ENCODE measurements around the gene ADAMTS6.

ADAMTS6 gene

DNA sequence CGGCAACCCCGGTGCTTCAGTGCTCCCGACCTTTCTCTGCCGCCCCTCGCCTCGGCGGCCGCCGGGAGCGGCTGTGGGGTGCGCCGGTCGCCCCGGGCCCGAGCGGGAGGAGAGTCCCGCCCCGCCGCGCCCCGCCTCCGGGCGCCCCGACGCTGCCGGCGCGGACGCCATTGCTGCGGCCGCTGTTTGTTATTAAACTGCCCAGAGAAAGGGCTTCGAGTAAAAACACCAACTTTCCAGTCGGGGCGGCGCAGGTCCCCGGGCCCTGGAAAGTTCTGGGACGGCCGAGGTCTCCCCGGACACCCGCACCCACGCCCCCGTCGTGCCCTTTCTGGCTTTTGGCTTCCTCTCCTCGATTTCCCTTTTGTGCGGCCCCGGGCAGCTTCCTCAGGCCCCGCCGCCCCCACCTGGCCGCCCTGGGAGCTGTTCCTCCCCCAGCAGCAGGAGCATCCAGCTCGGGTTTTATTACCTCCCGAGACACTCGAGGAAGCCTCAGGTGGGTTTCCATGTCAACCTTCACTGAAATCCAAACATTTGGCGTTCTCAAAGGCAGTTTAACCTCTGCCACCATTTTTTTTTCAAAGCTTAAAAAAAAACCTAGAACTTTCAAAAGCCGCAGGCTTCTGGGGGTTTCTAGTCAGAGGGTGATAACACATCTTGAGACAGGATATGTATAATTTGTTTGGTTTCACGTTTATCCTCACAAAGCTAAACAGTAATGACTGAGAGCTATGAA, 378.6 kb downstream of the ADAMTS6 start:
- peak; percentile 40 for DNase-seq

DNA sequence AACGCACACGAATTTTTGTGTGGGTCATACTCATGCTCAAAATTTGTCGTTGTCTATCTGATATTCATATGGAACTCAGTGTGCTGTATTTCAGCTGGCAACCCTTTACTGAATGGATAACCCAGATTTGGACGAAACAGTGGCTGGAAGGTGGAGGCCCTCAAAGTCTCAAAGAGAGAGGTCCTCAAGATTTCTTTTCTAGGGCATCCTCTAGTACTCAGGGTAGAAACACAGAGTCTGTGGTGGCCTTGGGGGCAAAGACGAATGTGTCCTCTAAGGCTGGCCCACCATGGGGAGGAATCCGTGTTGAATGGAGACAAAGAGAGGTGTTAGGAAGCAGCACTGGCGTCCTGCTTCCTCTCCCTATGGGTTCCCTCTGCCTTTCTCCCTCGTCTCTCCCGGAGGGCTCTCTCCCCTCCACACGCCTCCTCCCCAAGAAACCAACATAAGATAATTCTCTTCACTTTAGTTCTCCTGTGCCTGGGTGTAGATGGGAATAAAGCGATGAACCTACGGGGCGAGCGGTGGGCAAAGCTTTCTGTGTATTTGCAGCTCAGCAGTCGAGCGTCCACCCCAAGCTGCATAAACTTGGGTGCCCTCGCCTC, 379.2 kb downstream of the ADAMTS6 start:
- DNase-seq: no peak

DNA sequence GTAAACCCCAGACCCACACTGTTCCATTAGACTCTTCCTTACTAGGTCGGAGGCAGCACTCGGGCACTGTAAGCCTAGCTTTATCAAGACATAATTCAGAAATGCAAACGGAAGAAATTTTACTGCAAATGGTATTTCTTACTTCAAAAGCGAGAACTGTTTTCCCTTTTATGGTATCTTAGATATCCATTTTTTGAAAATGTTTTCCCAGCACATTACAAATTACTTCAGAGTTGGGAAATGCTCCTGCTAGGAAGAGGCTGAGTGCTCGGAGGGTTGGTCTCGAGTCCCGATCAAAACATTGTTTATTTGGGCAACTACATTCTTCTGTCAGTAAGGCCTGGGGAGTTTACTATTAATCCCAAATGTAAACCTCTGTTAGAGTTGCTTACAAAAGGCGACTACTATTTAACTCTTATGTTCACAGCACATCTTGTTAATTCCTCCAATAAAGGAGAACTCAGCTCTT, 380.1 kb downstream of the ADAMTS6 start:
- DNase-seq: no peak

DNA sequence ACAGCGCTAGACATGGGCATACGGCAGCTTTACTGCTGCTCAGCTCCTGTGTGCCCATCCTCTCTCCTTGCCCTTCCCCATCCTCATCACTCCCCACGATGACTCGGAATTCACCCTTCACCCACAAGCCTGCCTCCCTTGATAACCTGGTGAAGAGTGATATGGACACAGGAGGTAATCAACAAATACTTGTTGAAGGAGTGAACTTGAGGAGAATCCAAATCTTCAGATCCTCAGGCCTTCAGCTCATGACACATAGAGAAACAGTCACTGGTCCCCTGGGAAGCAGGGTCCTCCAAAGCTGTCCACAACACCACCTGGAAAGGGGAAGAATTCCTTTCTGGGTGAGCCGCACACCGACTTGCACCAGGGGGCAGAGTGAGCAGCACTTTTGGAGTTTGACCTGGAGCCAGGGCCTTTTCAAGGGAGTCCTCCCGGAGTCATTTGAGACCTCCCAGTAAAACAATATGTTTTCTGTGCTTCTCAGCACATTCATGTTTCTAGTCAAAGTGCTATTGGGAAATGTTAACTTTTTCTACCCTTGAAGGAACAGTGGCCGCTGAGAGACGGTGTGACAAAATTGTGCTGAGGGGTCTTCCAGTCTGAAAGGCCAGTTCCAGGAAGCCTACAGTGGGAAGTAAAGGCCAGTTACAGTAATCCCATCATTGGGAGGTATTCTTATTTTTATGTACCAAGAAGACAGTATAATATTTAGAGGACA, 380.6 kb downstream of the ADAMTS6 start:
- no peak for DNase-seq

Measured in stimulated activated naive CD4-positive, alpha-beta T cell treated with Interleukin-2 at 50 U/mL for 16 hours (primary cell).